NCI-H2196 treated with DMSO at 0.1 percent for 48 hours (cell line): Measurements from ENCODE around the gene KIAA0232.
"Not testable (repeated sequence)": the region's sequence is repeated elsewhere in the genome, so short reads cannot be mapped to it uniquely, and the experiment has no call there.

Experiments
- DNase-seq: peaks from one replicate; lab custom pipeline; 2025; ENCODE audit not compliant: unreplicated experiment; lab: John Stamatoyannopoulos, UW

Gene KIAA0232

GRCh38 chr4:6755088-6755753 lies 27.3 kb upstream of the KIAA0232 start:
- DNase-seq, result no peak

GRCh38 chr4:6756345-6756744 lies 26.2 kb upstream of the KIAA0232 start:
- not testable (repeated sequence) for DNase-seq

GRCh38 chr4:6758728-6759127 lies 23.8 kb upstream of the KIAA0232 start:
- no peak for DNase-seq

- DNase-seq, result no peak
Measured at GRCh38 chr4:6760865-6761264, 21.7 kb upstream of the KIAA0232 start.

- no peak for DNase-seq
Measured at GRCh38 chr4:6761649-6762615, 20.6 kb upstream of the KIAA0232 start.

GRCh38 chr4:6763330-6763851 lies 19.1 kb upstream of the KIAA0232 start:
- no peak for DNase-seq

- DNase-seq, result no peak
Measured at GRCh38 chr4:6764976-6765620, 17.4 kb upstream of the KIAA0232 start.

GRCh38 chr4:6765703-6766102 lies 16.8 kb upstream of the KIAA0232 start:
- no peak for DNase-seq

GRCh38 chr4:6767386-6767747 lies 15.2 kb upstream of the KIAA0232 start:
- no peak for DNase-seq

GRCh38 chr4:6767748-6768538 lies 14.6 kb upstream of the KIAA0232 start:
- no peak for DNase-seq

- no peak for DNase-seq
Measured at GRCh38 chr4:6768539-6768905, 14.0 kb upstream of the KIAA0232 start.

GRCh38 chr4:6769233-6769988 lies 13.1 kb upstream of the KIAA0232 start:
- DNase-seq, result no peak

GRCh38 chr4:6769989-6770420 lies 12.5 kb upstream of the KIAA0232 start:
- no peak for DNase-seq

GRCh38 chr4:6770581-6771228 lies 11.8 kb upstream of the KIAA0232 start:
- DNase-seq, result no peak

GRCh38 chr4:6771229-6771671 lies 11.3 kb upstream of the KIAA0232 start:
- no peak for DNase-seq

GRCh38 chr4:6772223-6772928 lies 10.2 kb upstream of the KIAA0232 start:
- DNase-seq, result no peak

GRCh38 chr4:6773106-6773505 lies 9.4 kb upstream of the KIAA0232 start:
- DNase-seq, result no peak

- DNase-seq, result no peak
Measured at GRCh38 chr4:6773616-6774540, 8.6 kb upstream of the KIAA0232 start.
